Stromal cell of bone marrow (primary cell): ENCODE measurements around the gene DTNA.
"Not testable (repeated sequence)": the region's sequence is repeated elsewhere in the genome, so short reads cannot be mapped to it uniquely, and the experiment has no call there.

Experiments
- DNase-seq: peaks from one replicate; pipeline ENCODE4 v3.0.0-alpha.2; 2012; ENCODE audit warnings: low read depth

DTNA gene

DNA sequence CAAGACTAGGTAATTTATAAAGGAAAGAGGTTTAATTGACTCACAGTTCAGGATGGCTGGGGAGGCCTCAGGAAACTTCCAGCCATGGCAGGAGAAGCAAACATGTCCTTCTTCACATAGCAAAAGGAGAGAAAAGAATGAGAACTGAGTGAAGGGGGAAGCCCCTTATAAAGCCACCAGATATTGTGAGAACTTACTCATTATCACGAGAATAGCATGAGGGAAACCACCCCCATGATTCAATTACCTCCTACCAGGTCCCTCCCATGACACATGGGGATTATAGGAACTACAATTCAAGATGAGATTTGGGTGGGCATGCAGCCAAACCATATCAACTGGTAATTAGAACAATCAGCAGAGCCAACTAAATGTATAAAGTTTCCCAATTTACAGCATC, 196.9 kb downstream of the DTNA start:
- DNase-seq: not testable (repeated sequence)

DNA sequence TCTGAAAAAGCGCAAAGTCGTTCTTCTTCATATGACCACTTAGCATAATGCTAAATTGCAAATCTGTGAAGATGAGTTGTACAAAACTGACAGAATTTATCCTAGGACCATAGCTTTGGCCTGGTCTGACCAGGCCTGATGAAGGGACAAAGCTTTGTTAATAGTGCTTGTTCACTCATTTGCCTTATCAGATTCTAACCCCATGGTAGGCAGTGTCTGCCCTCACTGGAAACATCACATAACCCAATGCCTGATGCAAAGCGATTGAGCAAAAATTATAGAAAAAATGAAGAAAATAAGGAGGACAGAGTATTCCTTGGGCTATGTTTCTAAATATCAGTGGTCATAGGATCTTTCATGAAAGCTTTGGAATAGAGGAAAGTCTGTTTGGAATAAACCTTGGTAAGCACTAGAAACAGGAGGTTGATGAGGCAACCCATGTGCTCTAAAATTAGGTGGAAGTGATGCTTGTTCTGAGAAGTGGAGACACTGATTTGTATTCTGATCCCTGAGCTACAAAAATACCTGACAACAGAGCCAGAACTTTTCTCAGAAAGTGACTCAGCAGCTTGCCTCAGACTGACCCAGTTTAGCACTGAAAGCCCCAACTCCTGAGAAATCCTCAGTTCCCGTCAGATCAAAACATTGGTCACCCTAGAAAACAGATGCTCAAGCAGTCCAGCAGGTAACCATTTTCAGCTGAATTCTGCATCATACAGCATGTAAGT, 199.7 kb downstream of the DTNA start:
- peak; percentile 25 for DNase-seq

DNA sequence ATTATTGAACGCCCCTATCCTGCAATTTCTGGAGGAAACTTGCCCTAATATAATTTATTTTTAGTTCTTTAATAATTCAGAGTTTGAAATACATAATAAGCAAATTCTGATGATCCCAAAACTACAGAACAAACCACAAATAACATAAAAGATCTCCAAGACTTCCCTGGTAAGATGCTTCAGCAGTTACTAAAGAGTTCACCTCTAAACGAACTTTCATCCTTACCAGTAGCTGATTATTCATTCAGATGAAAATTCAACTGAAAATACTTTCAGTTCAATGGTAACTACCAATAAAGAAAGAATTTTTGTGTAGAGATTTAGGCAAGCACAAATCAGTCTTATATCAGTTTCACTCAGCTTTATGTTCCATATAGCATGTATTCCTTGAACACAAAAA, 201.0 kb downstream of the DTNA start:
- no peak for DNase-seq

GRCh38 chr18:34911661-34912384, 201.7 kb downstream of the DTNA start:
- DNase-seq: peak; percentile 30

DNA sequence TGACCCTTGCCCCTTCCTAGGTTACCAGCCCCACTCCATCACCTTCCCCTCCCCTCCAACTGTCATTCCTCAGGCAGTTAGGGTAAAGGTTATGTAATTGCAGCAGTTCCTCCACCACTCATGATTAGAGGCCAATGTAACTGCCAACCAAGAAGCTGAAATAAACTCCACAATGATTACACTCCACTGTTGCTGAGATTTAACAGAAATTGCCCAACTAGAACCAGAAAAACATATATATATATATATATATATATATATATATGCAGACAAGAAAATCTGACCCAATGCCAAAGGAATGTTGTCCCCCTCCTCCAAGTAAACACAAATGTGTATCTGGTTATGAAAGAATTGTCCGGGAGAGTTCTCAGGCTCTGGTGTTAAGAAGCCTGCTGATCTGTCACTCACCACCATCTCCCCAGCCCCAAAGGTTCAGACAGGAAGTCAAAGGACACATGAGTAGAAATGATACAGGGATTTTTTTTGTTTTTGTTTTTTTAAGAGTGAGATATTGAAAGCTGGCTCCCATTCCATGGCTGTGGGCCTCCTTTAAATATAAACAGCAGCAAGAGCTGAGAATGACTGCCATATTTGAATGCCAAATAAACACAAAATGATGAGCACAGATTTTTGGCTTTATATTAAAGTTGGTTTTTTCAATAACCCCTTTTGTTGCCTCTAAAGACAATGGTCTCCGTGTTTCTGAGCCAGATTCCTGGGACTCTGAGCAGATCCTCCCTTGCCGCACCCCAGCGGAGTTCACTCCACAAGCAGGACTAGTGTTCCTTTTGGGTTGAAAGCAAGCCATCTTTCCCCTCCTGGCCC, 204.0 kb downstream of the DTNA start:
- DNase-seq: no peak

GRCh38 chr18:34915046-34915445, 204.9 kb downstream of the DTNA start:
- DNase-seq: no peak

DNA sequence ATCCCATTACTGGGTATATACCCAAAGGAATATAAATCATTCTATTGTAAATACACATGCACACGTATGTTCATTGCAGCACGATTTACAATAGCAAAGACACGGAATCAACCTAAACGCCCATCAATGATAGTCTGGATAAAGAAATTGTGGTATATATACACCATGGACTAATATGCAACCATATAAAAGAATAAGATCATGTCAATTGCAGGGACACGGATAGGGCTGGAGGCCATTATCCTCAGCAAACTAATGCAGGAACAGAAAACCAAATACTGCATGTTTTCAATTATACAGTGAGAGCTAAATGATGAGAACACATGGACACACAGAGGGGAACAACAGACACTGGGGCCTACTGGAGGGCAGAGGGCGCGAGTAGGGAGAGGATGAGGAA, 206.4 kb downstream of the DTNA start:
- DNase-seq: not testable (repeated sequence)

DNA sequence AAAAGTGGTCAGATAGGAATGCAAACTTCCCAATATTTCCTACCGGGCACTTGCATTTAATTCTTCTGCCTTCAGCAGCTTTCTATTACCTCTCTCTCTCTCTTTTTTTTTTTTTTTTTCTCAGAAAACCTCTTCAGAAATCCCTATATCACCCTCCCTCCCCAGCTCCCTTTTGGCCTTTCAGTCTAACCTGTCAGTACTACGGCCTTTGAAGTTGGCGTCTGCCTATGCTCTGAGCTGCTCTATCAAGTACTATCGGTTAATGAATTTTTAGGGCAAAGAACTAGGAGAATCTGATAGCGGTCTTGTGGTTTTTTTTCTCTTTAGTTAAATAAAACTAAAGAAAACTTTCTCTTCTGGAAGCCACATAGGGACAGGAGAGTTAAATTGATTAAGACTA, 208.8 kb downstream of the DTNA start:
- DNase-seq: no peak

GRCh38 chr18:34921226-34921625, 211.1 kb downstream of the DTNA start:
- DNase-seq: no peak

GRCh38 chr18:34921811-34922385, 211.8 kb downstream of the DTNA start:
- DNase-seq: no peak

- DNase-seq: not testable (repeated sequence)
These were observed 212.5 kb downstream of the DTNA start for GRCh38 chr18:34922594-34922993.

- no peak for DNase-seq
These were observed 213.8 kb downstream of the DTNA start for GRCh38 chr18:34923911-34924310.

DNA sequence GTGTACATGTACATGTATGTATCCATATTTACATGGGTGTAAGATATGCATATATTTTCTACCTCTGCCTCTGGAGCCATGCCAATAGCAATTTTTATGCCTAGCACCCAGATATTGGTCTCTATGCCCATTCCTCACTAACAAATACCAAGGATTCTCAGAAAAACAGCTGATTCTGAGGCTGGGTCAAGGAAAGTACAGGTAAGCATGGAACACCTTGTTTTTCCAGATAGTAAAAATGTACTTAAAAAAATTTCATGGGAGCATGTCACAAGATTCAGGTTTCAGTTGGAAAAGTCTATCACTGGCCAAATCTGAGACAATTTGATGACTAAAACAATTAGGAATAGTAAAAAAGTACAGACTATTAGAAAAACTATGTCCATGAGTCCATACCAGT, 216.6 kb downstream of the DTNA start:
- DNase-seq: no peak

- DNase-seq: no peak
These were observed 218.1 kb downstream of the DTNA start for GRCh38 chr18:34928088-34928753.

DNA sequence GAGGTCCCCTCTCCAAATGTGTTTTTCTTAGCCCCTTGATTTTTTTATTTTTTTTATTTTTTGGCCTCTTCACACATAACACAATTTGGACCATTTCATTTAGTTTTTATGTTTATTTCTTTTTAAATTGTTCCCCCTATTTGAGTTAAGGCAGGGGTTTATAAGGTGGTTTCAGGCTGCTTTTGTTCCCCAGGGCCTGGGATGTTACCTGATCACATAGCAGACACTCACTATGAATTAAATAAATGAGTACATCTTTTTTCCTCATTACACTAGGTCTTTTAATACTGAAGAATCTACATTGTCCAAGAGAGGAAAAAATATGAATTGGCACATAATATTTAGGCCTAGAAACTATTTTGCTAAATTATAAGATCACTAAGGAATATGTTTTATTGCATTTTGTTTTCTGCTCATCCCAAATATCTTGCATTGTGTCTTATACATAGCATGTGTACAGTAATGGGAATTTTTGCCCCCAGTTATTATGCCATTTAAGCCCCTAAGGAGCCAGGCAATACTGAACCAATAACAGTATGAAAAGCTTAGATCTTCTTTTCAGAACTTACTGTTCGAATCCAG, 218.7 kb downstream of the DTNA start:
- no peak for DNase-seq

DNA sequence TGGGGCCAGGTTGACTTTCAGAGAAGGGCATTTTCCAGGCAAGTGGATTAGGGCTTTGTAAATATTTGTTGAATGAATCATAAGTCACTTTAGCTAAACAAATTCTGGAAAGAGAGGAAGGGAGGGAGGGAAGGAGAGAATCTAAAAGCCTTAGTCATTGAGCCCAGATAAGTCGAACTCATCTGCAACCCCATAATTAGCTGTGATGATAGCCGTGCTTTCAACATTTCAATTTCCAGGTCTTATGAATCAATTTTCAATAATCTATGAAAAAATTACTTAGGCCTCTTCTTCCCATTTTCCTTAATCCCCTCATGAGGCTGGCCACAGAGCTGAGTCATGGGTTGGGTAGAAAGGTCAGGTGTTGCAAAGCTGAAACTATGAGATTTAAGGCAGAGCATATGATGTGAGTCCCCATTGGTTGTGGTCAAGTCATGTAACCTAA, 219.3 kb downstream of the DTNA start:
- peak; percentile 25 for DNase-seq

GRCh38 chr18:34932363-34932762, 222.3 kb downstream of the DTNA start:
- DNase-seq: no peak

DNA sequence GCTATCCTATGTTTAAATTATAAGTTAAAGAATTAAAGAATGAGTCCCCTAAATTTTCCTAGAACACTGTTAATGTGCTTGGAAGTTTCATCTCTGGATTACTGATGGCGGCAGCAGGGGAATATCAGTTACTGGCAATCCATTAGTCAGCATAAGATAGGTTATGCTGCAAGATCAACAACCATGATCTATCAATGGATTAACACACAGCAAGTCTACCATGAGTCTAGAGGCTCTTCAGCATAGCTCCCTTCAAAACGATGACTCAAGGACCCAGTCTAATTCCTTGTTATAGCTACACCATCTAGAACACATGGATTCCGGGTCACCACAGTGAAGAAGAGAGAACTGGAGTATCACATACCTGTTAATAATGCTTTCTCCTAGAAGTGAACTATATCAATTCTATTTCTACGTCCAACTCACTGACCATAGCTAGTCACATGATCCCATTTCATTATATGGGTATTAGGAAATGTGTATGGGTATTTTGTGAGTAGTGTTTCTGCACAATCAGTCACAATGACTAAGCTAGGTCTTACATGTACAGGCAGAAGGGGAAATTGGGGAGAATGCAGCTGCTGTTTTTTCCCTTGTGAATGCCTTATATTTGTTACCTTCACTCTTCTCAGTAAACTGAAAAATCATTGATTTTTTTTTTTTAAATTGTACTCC, 222.8 kb downstream of the DTNA start:
- no peak for DNase-seq

DNA sequence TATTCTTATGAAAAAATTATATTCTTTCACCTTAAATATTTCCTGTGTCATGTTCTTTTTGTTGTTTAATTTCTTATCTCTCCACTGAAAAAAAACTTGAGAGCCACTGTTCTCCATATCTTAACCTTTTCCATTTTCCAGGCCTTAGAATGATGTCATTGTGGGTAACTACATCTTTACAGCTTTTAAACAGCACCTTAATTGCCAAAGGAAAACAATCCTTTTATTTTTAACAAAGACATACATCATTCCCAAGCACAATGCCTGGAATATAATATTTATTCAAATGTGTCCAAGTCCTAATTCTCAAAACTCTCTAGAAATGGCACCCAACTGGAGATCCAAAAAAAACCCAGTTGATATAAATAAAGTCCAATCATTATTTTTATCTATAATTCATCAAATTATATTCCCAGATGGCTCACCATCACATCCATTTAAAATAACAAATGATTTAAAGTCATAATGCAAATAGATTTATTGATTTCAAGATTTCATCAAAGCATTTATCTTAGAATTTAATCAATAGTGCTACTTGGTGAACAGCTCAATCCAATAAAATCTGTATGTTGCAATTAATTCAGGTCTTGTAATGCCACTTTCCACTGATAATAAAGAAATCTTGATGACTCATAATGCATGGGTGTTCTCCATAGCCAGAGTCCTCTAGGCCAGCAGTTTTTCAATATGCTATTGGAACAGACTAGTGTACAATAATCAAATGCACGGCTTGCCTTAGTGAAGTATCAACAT, 224.0 kb downstream of the DTNA start:
- DNase-seq: no peak

GRCh38 chr18:34936772-34937171, 226.7 kb downstream of the DTNA start:
- no peak for DNase-seq
